ENCODE data around the gene GTPBP2. TPM values are rescaled to one million over a fixed set of nuclear protein-coding genes. Genes with fewer than 3 reads are reported as not detected.

GTPBP2 gene
- total and polyA plus RNA-seq, 8 donors, result 23.6 to 63.0 (median 39.0) TPM

GRCh38 chr6:43622541-43622940, 6.5 kb downstream of the GTPBP2 start:
- ATAC-seq (no peak), DNase-seq (peak in 1 of 6 donors; percentile 40), FAIRE-seq (no peak)
- H3K9me3 ChIP-seq, result no peaks in the 10 kb centered on the region
- 93 to 99% methylated on average over 10 of the region's 10 CpGs for WGBS, 2 donors
- peaks cover 0 to 10% (median 1%) of the 10 kb centered on the region in 3 donors for H3K4me1 ChIP-seq
- peaks cover 0 to 51% (median 10%) of the 10 kb centered on the region in 3 donors for H3K36me3 ChIP-seq
- intact Hi-C loops (cut with DNase I), result no loop called here
- no peaks in the 10 kb centered on the region for H3K27me3 ChIP-seq
- no peak for TF ChIP-seq CTCF (IDR thresholded peaks at IDR 0.05)
- H3K27ac ChIP-seq, result no peak overlapping the region
- no peak overlapping the region for H3K4me3 ChIP-seq

- intact Hi-C loops (cut with DNase I), result no loop called here
- no peak for TF ChIP-seq CTCF (IDR thresholded peaks at IDR 0.05)
- peaks cover 0 to 3% (median 0%) of the 10 kb centered on the region in 3 donors for H3K4me1 ChIP-seq
- peaks cover 0 to 51% (median 10%) of the 10 kb centered on the region in 3 donors for H3K36me3 ChIP-seq
- FAIRE-seq, result no peak
- DNase-seq, result peak in 1 of 6 donors; percentile 9
- H3K27me3 ChIP-seq, result no peaks in the 10 kb centered on the region
- H3K4me3 ChIP-seq, result no peak overlapping the region
- H3K27ac ChIP-seq, result no peak overlapping the region
- 94% methylated on average over 10 of the region's 10 CpGs for WGBS, 2 donors
- H3K9me3 ChIP-seq, result no peaks in the 10 kb centered on the region
- no peak for ATAC-seq
Measured at GRCh38 chr6:43621836-43622180, 7.3 kb downstream of the GTPBP2 start.

- no peaks in the 10 kb centered on the region for H3K9me3 ChIP-seq
- 92 to 93% methylated on average over 12 of the region's 12 CpGs for WGBS, 2 donors
- DNase-seq (peak in 2 of 6 donors; percentile 49 to 61), FAIRE-seq (no peak), ATAC-seq (peak in 1 of 4 donors; percentile 9)
- no peak for TF ChIP-seq CTCF (IDR thresholded peaks at IDR 0.05)
- no peaks in the 10 kb centered on the region for H3K27me3 ChIP-seq
- no peak overlapping the region for H3K27ac ChIP-seq
- H3K4me3 ChIP-seq, result no peak overlapping the region
- intact Hi-C loops (cut with DNase I), result no loop called here
- no peaks in the 10 kb centered on the region for H3K4me1 ChIP-seq
- H3K36me3 ChIP-seq, result peaks cover 0 to 51% (median 10%) of the 10 kb centered on the region in 3 donors
Measured at GRCh38 chr6:43621078-43621835, 7.8 kb downstream of the GTPBP2 start.

GRCh38 chr6:43616725-43617472, 12.2 kb downstream of the GTPBP2 start:
- Histone ChIP-seq H3K4me3 (no peak overlapping the region), H3K27ac (no peak overlapping the region), H3K9me3 (no peaks in the 10 kb centered on the region), H3K4me1 (no peaks in the 10 kb centered on the region), H3K36me3 (peaks cover 0 to 26% (median 10%) of the 10 kb centered on the region in 3 donors), H3K27me3 (no peaks in the 10 kb centered on the region)
- DNase-seq (peak in 1 of 6 donors; percentile 7), FAIRE-seq (no peak), ATAC-seq (no peak)
- intact Hi-C loops (cut with DNase I), result no loop called here
- no peak for TF ChIP-seq CTCF (IDR thresholded peaks at IDR 0.05)
- 93% methylated on average over 9 of the region's 9 CpGs for WGBS, 2 donors

GRCh38 chr6:43614396-43614730, 14.7 kb downstream of the GTPBP2 start:
- Histone ChIP-seq H3K4me1 (no peaks in the 10 kb centered on the region), H3K9me3 (no peaks in the 10 kb centered on the region), H3K4me3 (no peak overlapping the region), H3K36me3 (peaks cover 0 to 22% (median 6%) of the 10 kb centered on the region in 3 donors), H3K27me3 (no peaks in the 10 kb centered on the region), H3K27ac (no peak overlapping the region)
- intact Hi-C loops (cut with DNase I), result no loop called here
- 80 to 84% methylated on average over 3 of the region's 3 CpGs for WGBS, 2 donors
- no peak for TF ChIP-seq CTCF (IDR thresholded peaks at IDR 0.05)
- no peak for ATAC-seq
- DNase-seq, result no peak
- no peak for FAIRE-seq
